Neural cell (in vitro differentiated cells): ENCODE results near the gene ATP1A4.

ENCODE experiments used
- EP300 ChIP-seq: fragments of 450-650 bp; conservative IDR thresholded peaks from 2 replicates; pipeline ENCODE4 v1.6.1; 2014; ENCODE audit warnings: antibody characterized with exemption, mild to moderate bottlenecking, moderate library complexity; ENCODE audit not compliant: poor library complexity, severe bottlenecking
- POLR2AphosphoS5 ChIP-seq: IDR thresholded peaks from 2 replicates; pipeline ENCODE4 v1.6.1; 2012
- TF ChIP-seq, protein P1 (sequence below): fragments of 450-650 bp; IDR thresholded peaks from 2 replicates; pipeline ENCODE4 v1.5.1; 2014; ENCODE audit warnings: antibody characterized with exemption, mild to moderate bottlenecking, moderate library complexity; ENCODE audit not compliant: poor library complexity, severe bottlenecking
- TF ChIP-seq, protein P2 (sequence below): IDR thresholded peaks from 2 replicates; pipeline ENCODE4 v1.6.1; 2012; ENCODE audit warnings: borderline replicate concordance

DNA sequence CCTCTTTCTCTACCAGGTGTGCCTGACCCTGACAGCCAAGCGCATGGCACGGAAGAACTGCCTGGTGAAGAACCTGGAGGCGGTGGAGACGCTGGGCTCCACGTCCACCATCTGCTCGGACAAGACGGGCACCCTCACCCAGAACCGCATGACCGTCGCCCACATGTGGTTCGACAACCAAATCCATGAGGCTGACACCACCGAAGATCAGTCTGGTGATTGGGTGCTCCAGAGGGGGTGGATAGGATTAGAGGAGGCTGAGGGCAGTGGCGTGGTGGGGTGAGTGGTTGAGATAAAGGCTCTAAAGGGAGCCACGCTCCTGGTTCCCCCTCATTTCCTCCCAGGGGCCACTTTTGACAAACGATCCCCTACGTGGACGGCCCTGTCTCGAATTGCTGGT, 22.8 kb upstream of the ATP1A4 start:
- TF ChIP-seq, protein P1, sequence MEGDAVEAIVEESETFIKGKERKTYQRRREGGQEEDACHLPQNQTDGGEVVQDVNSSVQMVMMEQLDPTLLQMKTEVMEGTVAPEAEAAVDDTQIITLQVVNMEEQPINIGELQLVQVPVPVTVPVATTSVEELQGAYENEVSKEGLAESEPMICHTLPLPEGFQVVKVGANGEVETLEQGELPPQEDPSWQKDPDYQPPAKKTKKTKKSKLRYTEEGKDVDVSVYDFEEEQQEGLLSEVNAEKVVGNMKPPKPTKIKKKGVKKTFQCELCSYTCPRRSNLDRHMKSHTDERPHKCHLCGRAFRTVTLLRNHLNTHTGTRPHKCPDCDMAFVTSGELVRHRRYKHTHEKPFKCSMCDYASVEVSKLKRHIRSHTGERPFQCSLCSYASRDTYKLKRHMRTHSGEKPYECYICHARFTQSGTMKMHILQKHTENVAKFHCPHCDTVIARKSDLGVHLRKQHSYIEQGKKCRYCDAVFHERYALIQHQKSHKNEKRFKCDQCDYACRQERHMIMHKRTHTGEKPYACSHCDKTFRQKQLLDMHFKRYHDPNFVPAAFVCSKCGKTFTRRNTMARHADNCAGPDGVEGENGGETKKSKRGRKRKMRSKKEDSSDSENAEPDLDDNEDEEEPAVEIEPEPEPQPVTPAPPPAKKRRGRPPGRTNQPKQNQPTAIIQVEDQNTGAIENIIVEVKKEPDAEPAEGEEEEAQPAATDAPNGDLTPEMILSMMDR, result no peak
- TF ChIP-seq POLR2AphosphoS5 (no peak), EP300 (no peak)
- TF ChIP-seq, protein P2, sequence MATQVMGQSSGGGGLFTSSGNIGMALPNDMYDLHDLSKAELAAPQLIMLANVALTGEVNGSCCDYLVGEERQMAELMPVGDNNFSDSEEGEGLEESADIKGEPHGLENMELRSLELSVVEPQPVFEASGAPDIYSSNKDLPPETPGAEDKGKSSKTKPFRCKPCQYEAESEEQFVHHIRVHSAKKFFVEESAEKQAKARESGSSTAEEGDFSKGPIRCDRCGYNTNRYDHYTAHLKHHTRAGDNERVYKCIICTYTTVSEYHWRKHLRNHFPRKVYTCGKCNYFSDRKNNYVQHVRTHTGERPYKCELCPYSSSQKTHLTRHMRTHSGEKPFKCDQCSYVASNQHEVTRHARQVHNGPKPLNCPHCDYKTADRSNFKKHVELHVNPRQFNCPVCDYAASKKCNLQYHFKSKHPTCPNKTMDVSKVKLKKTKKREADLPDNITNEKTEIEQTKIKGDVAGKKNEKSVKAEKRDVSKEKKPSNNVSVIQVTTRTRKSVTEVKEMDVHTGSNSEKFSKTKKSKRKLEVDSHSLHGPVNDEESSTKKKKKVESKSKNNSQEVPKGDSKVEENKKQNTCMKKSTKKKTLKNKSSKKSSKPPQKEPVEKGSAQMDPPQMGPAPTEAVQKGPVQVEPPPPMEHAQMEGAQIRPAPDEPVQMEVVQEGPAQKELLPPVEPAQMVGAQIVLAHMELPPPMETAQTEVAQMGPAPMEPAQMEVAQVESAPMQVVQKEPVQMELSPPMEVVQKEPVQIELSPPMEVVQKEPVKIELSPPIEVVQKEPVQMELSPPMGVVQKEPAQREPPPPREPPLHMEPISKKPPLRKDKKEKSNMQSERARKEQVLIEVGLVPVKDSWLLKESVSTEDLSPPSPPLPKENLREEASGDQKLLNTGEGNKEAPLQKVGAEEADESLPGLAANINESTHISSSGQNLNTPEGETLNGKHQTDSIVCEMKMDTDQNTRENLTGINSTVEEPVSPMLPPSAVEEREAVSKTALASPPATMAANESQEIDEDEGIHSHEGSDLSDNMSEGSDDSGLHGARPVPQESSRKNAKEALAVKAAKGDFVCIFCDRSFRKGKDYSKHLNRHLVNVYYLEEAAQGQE, result no peak
